ENCODE data around the gene DUS1L. TPM values are rescaled to one million over a fixed set of nuclear protein-coding genes. Genes with fewer than 3 reads are reported as not detected.

The DUS1L gene
- total RNA-seq, 1 experiment from 2014 or later: 129 TPM

GRCh38 chr17:82065193-82065637, 389 bp downstream of the DUS1L start:
- TF ChIP-seq CTCF (IDR thresholded peaks at IDR 0.05; ENCODE audit: insufficient read depth in 1 of 2, low read depth in 1 of 2, low read length in 1 of 2, severe bottlenecking in 1 of 2, unreplicated experiment in 1 of 2): no peak
- DNase-seq: no peak
- ChIA-PET POLR2A (interaction anchor here (0.8 kb wide), 1 partner anchor 35 kb away, joined by 3 read pairs; no protein-coding TSS in a partner anchor), CTCF (interaction anchor here (0.9 kb wide), 1 partner anchor 35 kb away, joined by 3 read pairs; no protein-coding TSS in a partner anchor)
- Histone ChIP-seq H3K4me1 (peaks cover 12% of the 10 kb centered on the region), H3K4me3 (ENCODE audit: low read depth, low read length) (peak overlapping the region; percentile 59), H3K27me3 (replicated peaks; ENCODE audit: control insufficient read depth, insufficient read depth, low read length) (no peaks in the 10 kb centered on the region), H3K36me3 (ENCODE audit: control insufficient read depth, insufficient read depth, low read length) (peaks cover 3% of the 10 kb centered on the region; the same call in 1 of the 2 replicates), H3K9me3 (no peaks in the 10 kb centered on the region)
- no TSS peak for BruUV-seq (replicated peaks)
- intact Hi-C loops (cut with micrococcal nuclease; ENCODE audit: unreplicated experiment): no loop called here
- Mint-ChIP-seq H3K9me3 (ENCODE audit: unreplicated experiment) (no peaks in the 10 kb centered on the region), H3K4me3 (ENCODE audit: unreplicated experiment) (peak overlapping the region; percentile 74), H3K4me1 (ENCODE audit: low read depth, unreplicated experiment) (no peaks in the 10 kb centered on the region), H3K27ac (ENCODE audit: unreplicated experiment) (no peak overlapping the region), H3K27me3 (ENCODE audit: insufficient read depth, unreplicated experiment) (no peaks in the 10 kb centered on the region), H3K36me3 (ENCODE audit: insufficient read depth, unreplicated experiment) (peaks cover 21% of the 10 kb centered on the region)

- BruUV-seq (replicated peaks): TSS peak; percentile 64
- ChIA-PET CTCF (interaction anchor here (0.9 kb wide), 1 partner anchor 34 kb away, joined by 3 read pairs; no protein-coding TSS in a partner anchor), POLR2A (interaction anchor here (0.8 kb wide), 1 partner anchor 34 kb away, joined by 3 read pairs; no protein-coding TSS in a partner anchor)
- H3K36me3 ChIP-seq (ENCODE audit: control insufficient read depth, insufficient read depth, low read length): peaks cover 3% of the 10 kb centered on the region; the same call in 1 of the 2 replicates
- H3K9me3 ChIP-seq: no peaks in the 10 kb centered on the region
- DNase-seq: no peak
- no peaks in the 10 kb centered on the region for H3K27me3 Mint-ChIP-seq (ENCODE audit: insufficient read depth, unreplicated experiment)
- H3K4me3 Mint-ChIP-seq (ENCODE audit: unreplicated experiment): peak overlapping the region; percentile 74
- no peaks in the 10 kb centered on the region for H3K4me1 Mint-ChIP-seq (ENCODE audit: low read depth, unreplicated experiment)
- peak overlapping the region; percentile 59 for H3K4me3 ChIP-seq (ENCODE audit: low read depth, low read length)
- peaks cover 12% of the 10 kb centered on the region for H3K4me1 ChIP-seq
- H3K27ac Mint-ChIP-seq (ENCODE audit: unreplicated experiment): no peak overlapping the region
- no peak for TF ChIP-seq CTCF (IDR thresholded peaks at IDR 0.05; ENCODE audit: insufficient read depth in 1 of 2, low read depth in 1 of 2, low read length in 1 of 2, severe bottlenecking in 1 of 2, unreplicated experiment in 1 of 2)
- H3K27me3 ChIP-seq (replicated peaks; ENCODE audit: control insufficient read depth, insufficient read depth, low read length): no peaks in the 10 kb centered on the region
- peaks cover 27% of the 10 kb centered on the region for H3K36me3 Mint-ChIP-seq (ENCODE audit: insufficient read depth, unreplicated experiment)
- intact Hi-C loops (cut with micrococcal nuclease; ENCODE audit: unreplicated experiment): no loop called here
- no peaks in the 10 kb centered on the region for H3K9me3 Mint-ChIP-seq (ENCODE audit: unreplicated experiment)
Observed at GRCh38 chr17:82064433-82065192, 991 bp downstream of the DUS1L start.

- H3K27ac Mint-ChIP-seq (ENCODE audit: unreplicated experiment): no peak overlapping the region
- intact Hi-C loops (cut with micrococcal nuclease; ENCODE audit: unreplicated experiment): no loop called here
- Histone ChIP-seq H3K4me1 (peaks cover 12% of the 10 kb centered on the region), H3K4me3 (ENCODE audit: low read depth, low read length) (peak overlapping the region; percentile 59; the same call in 1 of the 2 replicates), H3K9me3 (no peaks in the 10 kb centered on the region), H3K36me3 (ENCODE audit: control insufficient read depth, insufficient read depth, low read length) (peaks cover 3% of the 10 kb centered on the region; the same call in 1 of the 2 replicates), H3K27me3 (replicated peaks; ENCODE audit: control insufficient read depth, insufficient read depth, low read length) (no peaks in the 10 kb centered on the region)
- H3K27me3 Mint-ChIP-seq (ENCODE audit: insufficient read depth, unreplicated experiment): no peaks in the 10 kb centered on the region
- H3K4me1 Mint-ChIP-seq (ENCODE audit: low read depth, unreplicated experiment): no peaks in the 10 kb centered on the region
- H3K9me3 Mint-ChIP-seq (ENCODE audit: unreplicated experiment): no peaks in the 10 kb centered on the region
- no peak for DNase-seq
- H3K36me3 Mint-ChIP-seq (ENCODE audit: insufficient read depth, unreplicated experiment): peaks cover 35% of the 10 kb centered on the region
- BruUV-seq (replicated peaks): no TSS peak
- peak overlapping the region; percentile 74 for H3K4me3 Mint-ChIP-seq (ENCODE audit: unreplicated experiment)
- CTCF ChIA-PET: interaction anchor here (2.0 kb wide), 1 partner anchor 33 kb away, joined by 7 read pairs; no protein-coding TSS in a partner anchor
- POLR2A ChIA-PET: interaction anchor here (0.5 kb wide), 1 partner anchor 29 kb away, joined by 5 read pairs; no protein-coding TSS in a partner anchor
- TF ChIP-seq CTCF (IDR thresholded peaks at IDR 0.05; ENCODE audit: insufficient read depth in 1 of 2, low read depth in 1 of 2, low read length in 1 of 2, severe bottlenecking in 1 of 2, unreplicated experiment in 1 of 2): no peak
Observed at GRCh38 chr17:82063424-82064415, 1.9 kb downstream of the DUS1L start.
